HG03575 (cell line): ENCODE data around the gene THSD4.

Experiments
- ATAC-seq: cut with Tn5 transposase; IDR thresholded peaks from one replicate; pipeline ENCODE4 v1.9.1; 2021; ENCODE audit not compliant: unreplicated experiment, insufficient number of reproducible peaks, low FRiP score; ENCODE audit errors: extremely low read depth

THSD4 gene

GRCh38 chr15:71329041-71329440 is 213.8 kb downstream of the THSD4 start:
- ATAC-seq: no peak

DNA sequence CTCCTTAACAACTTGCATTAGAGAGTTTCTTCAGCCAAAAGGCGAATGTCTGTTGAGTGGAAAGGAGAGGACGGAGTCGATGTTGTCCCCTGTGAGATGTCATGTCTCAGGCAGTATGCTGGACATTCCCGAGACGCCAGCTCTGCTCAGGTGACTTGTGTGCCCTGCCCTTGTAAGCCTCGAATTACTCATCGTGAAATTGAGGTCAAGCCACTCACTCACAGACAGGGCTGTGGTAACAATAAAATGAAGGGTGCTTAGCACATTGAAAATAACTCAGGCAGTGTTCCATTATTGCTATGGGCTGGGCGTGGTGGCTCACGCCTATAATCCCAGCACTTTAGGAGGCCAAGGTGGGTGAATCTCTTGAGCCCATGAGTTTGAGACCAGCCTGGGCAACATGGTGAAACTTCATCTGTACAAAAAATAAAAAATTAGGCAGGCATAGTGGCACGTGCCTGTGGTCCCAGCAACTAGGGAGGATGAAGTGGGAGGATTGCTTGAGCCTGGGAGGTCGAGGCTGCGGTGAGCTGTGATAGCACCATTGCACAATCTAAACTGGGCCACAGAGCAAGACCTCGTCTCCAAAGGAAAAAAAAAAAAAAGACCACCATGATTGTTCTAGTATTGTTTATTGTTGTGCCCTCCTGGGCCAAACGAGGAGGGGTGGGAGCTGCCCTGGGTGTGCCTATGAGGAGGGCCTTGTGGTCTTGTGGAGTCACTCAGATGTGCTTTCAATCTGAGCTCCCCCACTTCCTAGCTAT is 214.4 kb downstream of the THSD4 start:
- no peak for ATAC-seq

DNA sequence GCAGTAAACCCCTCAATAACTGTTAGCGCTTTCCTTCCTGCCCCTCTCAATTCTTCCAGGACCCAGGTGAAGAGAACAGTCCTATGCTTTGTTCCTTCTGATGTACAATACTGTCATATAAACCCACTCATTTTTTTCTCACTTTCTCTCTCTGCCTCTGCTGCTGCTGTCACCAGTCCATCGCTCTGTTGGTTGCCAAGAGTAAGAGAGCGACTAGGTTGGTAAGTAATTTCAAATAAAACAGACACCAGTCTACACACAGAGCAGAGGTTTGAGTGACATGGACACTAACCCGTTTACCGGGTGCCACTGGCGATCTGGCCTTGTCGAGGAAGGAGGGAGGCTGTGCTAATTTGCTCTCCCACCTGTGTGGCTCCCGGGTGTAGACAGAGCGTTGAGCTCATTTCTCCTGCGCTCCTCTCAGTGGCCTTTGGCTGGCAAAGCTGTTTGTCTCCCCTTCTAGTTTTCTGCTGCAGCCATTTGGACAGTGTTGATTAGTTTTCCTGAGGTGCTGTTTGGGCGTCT is 215.4 kb downstream of the THSD4 start:
- no peak for ATAC-seq

- ATAC-seq: no peak
Observed at GRCh38 chr15:71331173-71331572, 215.9 kb downstream of the THSD4 start.

GRCh38 chr15:71332431-71333004 is 217.2 kb downstream of the THSD4 start:
- ATAC-seq: no peak

DNA sequence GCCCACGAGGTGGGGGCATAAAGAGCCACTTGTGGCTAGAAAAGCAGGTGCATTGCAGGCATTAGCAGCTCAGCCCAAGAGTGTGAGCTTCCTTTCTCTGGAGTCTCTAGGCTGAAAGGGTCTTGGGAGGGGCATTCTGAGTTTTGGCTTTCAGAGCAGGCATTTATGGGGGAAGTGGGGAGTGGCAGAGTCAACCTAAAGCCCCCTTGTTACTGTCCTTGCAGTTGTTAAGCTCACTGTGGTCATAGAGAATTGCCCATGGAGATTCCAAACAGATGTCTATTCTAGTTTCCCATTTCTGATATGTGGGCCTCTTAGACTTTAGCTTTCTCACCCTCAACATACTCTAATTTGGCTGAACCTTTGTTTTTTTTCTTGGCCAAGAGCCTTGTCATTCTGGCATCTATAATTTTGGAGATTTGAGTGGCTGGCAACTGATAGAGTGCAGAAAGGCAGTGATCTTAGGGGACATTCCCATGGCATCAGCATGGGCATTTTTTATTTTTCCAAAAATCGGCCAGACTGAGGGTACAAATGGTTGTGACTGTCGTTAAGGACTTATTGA is 217.9 kb downstream of the THSD4 start:
- no peak for ATAC-seq

DNA sequence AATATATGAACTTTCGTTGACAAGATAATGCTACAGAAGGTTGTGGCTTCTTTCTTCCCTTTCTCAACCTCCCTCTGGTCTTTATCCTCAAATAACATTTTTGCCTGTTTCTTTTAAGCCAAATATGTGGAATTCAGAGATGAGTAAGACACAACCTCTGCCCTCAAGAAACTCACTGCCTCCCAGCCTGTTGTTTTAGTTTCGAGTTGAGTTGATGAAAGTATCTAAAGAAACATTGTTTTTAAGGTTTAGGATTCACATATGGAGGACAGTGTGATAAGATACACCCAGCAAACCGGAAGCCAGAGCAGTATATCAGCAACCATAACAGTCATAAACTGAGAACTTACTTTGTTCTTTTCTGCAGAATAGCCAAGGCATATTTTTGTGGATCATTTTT is 218.6 kb downstream of the THSD4 start:
- no peak for ATAC-seq

GRCh38 chr15:71334434-71334833 is 219.2 kb downstream of the THSD4 start:
- no peak for ATAC-seq

DNA sequence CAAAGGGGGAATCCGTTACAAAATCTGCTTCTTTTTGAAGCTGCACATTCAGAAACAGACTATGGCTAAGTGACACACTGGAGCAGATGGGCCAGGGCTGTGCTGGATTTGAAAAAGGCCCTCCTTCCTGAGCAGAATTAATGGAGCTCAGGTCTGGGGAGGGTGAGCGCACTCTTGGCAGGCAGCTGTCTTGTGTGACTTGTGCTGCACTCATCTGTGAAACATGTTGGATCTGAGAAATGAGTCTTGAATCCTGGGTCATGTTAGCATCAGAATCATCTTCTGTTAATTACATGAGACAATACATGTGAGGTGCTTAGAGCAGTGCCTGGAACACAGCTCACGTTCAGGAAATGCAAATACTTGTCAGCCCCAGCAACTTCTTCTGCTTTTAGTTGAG is 219.6 kb downstream of the THSD4 start:
- ATAC-seq: no peak

DNA sequence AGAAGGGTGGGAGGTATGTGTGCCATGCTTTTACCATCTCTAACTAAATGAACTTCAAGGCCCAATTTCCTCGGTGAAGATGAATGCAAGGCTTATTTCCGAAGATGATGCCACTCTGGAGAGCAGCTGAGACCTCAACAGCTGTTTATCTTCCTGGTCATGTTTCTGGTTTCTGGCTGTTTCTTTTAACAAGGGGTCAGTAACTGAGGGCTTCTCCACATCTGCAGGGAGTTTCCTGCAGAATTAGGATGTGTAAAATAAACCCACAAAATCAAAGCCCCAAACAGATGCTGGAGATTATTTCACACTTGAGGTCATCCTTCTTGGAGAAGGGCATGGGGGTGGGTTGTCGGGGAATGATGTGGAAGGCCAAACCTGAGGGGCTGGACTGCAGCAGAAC is 220.3 kb downstream of the THSD4 start:
- no peak for ATAC-seq

DNA sequence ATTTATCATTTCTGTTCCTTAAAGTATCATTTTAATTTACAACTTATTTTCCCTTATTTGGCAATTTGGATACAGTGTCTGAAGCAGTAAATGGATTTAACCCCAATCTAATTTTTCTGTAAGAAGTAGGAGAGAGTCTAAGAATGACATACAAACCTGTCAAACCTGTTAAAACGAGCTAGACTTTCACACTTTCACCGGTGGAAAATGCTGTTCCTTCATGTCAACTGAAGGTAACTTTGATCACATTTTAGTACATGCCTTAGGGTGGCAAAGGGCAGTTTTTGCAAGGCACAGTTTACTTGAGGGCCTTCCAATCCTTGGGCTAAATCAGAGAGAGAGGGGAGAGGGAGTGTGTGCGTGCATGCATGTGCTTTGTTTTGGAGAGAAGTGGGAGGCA is 221.4 kb downstream of the THSD4 start:
- ATAC-seq: no peak

- no peak for ATAC-seq
Observed at GRCh38 chr15:71337197-71337845, 222.1 kb downstream of the THSD4 start.

- ATAC-seq: no peak
Observed at GRCh38 chr15:71338265-71338664, 223.0 kb downstream of the THSD4 start.

DNA sequence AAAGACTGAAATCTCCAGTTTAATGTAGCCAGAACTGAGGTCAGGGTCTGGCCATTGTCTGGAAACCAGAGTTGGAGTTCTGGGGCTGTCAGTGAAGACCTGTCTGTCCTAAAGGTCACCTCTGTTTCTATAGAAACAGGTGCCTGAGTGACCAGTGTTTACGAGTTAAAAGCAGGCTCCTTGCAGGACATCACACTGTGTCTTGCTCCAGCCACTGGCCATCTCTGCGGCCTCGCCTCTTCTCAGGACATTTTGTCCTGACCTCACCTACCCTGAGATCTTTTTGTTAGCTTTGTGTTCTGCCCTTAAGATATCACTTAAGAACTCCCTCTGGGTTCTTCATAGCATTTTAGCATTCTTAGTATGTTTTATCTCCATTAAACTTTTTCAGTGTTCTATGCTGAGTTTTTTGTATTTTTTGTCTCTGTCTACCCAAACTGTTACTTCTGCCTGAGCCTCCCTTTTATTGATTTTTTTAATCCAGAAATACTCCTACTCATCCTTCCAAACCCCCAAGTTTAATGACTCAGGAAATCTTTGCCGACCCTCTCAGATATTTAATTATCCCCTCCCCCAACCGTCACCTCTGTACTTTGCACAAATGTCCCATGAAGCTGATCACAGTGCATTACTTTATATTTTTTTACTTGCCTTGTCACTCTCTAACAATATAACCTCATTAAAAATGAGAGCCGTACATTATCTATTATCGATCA is 223.7 kb downstream of the THSD4 start:
- no peak for ATAC-seq

- no peak for ATAC-seq
Observed at GRCh38 chr15:71341811-71342550, 226.7 kb downstream of the THSD4 start.

DNA sequence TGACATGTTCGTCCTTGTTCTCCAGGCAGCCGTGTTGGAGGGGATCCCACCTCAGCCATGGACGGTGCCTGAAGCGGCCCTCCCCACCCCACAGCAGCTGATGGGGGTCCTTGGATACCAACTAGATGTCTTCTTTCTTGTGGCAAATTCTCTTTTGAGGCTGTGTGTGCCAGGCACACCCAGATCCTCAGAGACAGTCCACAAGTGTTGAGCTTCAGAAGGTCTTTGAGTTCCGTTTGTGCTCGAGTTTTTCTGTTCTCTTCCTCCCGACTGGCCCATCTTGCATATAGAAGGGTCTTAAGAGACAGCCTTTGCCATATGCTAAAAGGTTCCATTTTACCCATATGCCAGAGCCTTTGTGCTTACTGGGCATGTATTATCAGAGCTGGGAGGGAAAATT is 227.4 kb downstream of the THSD4 start:
- no peak for ATAC-seq

- ATAC-seq: no peak
Observed at GRCh38 chr15:71344316-71344715, 229.0 kb downstream of the THSD4 start.

DNA sequence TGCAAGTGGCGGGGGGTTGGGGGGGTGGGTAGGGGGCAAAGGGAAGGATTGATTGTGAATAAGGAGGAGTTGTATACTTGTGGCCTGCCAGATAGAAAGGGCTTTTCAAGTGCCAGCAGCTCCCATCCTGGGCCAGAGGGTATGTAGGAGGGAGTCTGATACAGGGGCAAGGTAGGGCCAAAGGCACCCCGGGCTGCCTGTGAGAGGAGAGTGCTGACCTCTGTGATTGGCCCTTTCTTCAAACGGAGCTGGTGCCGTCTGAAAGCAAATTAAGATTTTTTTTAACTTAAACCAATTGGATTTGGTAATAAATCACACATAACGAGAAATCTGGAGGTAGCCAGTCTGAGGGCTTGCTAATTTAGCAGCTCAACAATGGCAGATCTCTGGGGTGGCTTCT is 229.9 kb downstream of the THSD4 start:
- ATAC-seq: no peak

GRCh38 chr15:71346464-71346863 is 231.2 kb downstream of the THSD4 start:
- no peak for ATAC-seq
